NB4 (cell line): ENCODE data around the gene SCAPER.

Experiments used
- DNase-seq: peaks from one replicate; pipeline ENCODE4 v3.0.0; 2010; ENCODE audit warnings: low read depth
- H3K4me3 ChIP-seq: one replicate; pipeline ENCODE4 v1.5.1; 2011; ENCODE audit warnings: mild to moderate bottlenecking, low read depth, low read length, moderate library complexity
- MYC ChIP-seq: IDR thresholded peaks from 2 replicates; pipeline ENCODE4 v1.6.1; 2011; ENCODE audit warnings: low read depth, low read length
- POLR2A ChIP-seq: IDR thresholded peaks from 2 replicates; pipeline ENCODE4 v1.6.1; 2011; ENCODE audit warnings: mild to moderate bottlenecking; ENCODE audit not compliant: insufficient read length; ENCODE audit errors: extremely low read depth
- TF ChIP-seq, protein P1 (sequence below): IDR thresholded peaks from 2 replicates; pipeline ENCODE4 v1.6.1; 2011; ENCODE audit warnings: low read depth, low read length
- TF ChIP-seq, protein P2 (sequence below): IDR thresholded peaks from one replicate; pipeline ENCODE4 v1.5.1; 2012; ENCODE audit warnings: low read depth, low read length

Gene SCAPER

DNA sequence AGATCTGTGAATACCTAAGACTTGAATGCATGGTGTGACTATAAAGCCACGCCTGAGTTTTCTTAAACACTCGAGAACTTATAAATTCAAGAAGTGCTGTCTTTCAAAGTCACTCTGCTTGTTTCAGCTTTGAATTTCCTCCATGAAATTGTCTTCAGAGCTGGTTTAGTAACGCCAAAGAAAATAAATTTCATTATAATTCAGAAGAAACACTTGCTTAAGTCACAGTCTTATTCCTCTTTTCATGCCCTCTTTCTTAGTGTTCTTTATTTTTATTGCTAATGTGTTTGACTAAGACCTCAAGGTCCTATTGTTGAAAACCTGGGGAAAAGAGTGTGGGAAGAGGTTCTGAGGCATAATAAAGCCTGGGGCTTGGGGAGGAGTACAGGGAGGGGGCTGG lies 23.1 kb upstream of the SCAPER start:
- no peak for DNase-seq
- no peak overlapping the region for H3K4me3 ChIP-seq
- TF ChIP-seq, protein P1, sequence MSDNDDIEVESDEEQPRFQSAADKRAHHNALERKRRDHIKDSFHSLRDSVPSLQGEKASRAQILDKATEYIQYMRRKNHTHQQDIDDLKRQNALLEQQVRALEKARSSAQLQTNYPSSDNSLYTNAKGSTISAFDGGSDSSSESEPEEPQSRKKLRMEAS: no peak

DNA sequence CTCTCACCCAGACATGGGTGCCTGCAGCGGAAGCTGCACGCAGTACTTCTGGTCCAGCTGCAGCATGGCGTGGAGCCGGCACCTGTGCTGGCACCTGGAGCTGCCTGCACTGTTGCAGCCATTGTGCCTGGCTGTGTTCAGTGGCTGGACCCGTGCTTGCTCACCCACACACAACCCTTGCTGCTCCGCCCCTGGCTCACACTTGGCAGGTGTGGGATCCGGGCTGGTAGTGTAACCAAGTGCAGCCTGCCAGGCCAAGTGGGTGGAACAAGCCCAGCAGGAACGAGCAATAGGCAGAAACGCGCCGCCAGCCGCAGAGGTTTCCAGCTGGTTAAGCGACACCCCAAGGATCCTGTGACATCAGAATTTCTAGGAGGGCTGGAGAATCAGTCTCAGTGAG lies 11.2 kb upstream of the SCAPER start:
- no peak for DNase-seq
- TF ChIP-seq, protein P1: no peak
- TF ChIP-seq POLR2A (no peak), MYC (no peak)
- TF ChIP-seq, protein P2, sequence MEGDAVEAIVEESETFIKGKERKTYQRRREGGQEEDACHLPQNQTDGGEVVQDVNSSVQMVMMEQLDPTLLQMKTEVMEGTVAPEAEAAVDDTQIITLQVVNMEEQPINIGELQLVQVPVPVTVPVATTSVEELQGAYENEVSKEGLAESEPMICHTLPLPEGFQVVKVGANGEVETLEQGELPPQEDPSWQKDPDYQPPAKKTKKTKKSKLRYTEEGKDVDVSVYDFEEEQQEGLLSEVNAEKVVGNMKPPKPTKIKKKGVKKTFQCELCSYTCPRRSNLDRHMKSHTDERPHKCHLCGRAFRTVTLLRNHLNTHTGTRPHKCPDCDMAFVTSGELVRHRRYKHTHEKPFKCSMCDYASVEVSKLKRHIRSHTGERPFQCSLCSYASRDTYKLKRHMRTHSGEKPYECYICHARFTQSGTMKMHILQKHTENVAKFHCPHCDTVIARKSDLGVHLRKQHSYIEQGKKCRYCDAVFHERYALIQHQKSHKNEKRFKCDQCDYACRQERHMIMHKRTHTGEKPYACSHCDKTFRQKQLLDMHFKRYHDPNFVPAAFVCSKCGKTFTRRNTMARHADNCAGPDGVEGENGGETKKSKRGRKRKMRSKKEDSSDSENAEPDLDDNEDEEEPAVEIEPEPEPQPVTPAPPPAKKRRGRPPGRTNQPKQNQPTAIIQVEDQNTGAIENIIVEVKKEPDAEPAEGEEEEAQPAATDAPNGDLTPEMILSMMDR: no peak
- H3K4me3 ChIP-seq: no peak overlapping the region

DNA sequence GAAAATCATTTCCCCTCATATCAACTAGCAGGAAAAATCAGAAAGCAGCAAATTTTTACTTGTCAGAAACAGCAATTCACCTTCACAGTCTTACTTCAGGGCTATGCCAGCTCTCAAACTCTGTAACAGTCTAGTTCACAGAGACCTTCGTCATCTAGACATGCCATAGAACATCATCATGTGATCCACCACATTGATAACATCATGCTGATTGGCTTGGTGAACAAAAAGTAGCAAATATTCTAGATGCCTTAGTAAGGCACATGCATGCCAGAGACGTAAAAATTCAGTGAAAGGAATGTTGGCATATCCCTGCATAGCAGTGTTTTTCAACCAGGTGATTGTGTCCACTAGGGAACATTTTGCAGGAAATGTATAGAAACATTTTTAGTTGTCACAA lies 8.6 kb upstream of the SCAPER start:
- TF ChIP-seq MYC (no peak), POLR2A (no peak)
- TF ChIP-seq, protein P2: no peak
- TF ChIP-seq, protein P1: no peak
- no peak for DNase-seq
- H3K4me3 ChIP-seq: no peak overlapping the region

DNA sequence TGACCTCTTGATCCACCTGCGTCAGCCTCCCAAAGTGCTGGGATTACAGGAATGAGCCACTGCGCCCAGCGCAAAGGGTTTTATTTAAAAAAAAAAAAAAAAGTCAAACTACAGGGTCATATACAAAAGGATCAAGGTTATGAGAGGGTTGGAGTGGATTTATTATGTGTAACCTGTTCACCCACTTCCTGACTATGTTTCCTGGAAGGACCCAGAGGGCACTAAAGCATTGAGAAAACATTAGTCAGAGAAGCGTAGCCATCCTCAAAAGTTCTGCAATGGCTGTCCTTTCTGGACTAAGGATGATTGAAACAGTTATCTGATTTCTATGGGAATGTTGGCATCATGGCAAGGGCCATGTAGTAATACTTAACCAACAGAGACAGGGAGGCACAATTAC lies 7.3 kb upstream of the SCAPER start:
- no peak for DNase-seq
- TF ChIP-seq MYC (no peak), POLR2A (no peak)
- TF ChIP-seq, protein P2: no peak
- TF ChIP-seq, protein P1: no peak
- H3K4me3 ChIP-seq: no peak overlapping the region

DNA sequence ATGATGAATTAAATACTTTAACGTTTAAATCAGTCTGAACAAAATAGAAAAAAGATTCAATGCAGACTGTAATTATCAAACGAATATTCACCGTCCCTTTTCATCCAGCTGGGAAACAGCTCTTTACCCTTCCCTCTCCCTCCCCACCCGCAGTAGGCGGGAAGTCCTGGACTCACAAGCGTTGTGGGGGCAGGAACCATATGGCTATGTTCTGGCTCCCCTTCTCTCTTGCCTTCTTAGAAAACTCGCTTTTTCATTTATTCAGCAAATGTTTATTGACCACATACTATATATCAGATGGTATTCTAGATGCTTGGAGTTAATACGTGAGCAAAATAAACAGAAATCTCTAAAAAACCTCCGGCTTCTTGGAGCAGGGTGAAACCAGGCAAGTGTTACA lies 715 bp upstream of the SCAPER start:
- DNase-seq: no peak
- H3K4me3 ChIP-seq: no peak overlapping the region
- TF ChIP-seq MYC: no peak

DNA sequence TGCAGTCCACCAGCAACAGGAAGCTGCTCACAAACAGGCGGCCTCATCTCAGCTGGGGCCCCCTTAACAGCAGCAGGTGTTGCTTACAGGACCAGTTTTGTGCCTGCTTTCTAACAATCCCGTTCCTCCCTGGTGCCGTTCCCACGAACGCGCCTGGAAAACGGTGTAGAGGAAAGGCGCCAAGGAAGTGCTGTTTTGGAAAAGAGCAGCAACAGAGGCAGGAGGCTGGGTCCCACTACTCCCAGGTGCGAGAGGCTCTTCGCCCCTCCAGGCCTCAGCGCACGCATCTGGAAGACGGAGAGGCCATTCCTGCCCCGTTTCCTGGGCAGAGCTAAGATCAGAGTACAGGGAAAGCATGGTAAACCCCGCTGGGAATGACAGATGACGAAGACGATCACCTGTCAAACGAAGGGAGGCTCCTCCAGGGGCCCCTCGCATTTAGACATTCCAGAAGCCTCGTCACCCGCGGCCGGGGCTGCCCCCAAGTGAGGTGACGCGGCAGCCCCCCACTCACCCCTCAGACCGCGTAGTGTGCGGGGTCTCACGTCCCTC lies 603 bp downstream of the SCAPER start:
- TF ChIP-seq POLR2A (no peak), MYC (0 out of 2 replicates have a peak, but pooled peaks have one; percentile 49)
- TF ChIP-seq, protein P1: peak; percentile 41
- TF ChIP-seq, protein P2: no peak
- peak overlapping the region; percentile 64 for H3K4me3 ChIP-seq
- peak; percentile 38 for DNase-seq

DNA sequence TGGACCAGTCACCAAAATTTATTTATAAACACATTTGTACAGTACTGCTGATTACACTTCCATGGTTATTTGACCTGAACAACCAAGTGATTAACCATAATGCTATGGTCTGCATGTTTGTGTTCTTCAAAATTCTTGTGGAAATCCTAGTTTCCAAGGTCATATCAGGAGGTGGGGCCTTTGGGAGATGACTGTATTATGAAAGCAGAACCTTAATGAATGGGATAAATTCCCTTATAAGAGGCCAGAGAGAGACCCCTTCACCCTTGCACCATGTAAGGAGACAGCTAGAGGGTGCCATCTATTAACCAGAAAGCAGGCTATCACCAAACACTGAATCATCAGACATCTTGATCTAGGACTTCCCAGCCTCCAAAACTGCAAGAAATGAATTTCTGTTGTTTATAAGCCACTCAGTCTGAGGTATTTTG lies 1.9 kb downstream of the SCAPER start:
- TF ChIP-seq, protein P2: peak; percentile 60
- TF ChIP-seq, protein P1: no peak
- DNase-seq: peak; percentile 80

More for the DNA sequence above, 1.9 kb downstream of the SCAPER start:
- H3K4me3 ChIP-seq: peak overlapping the region; percentile 7
